AG10803 (cell line): ENCODE data around the gene OTULIN.
A peak's percentile ranks its signal among the peaks of the same experiment; 100 is the strongest.

ENCODE experiments used
- DNase-seq: peaks from one replicate; pipeline ENCODE4 v3.0.0; 2010; ENCODE audit warnings: low read depth
- H3K4me3 ChIP-seq: 2 replicates; pipeline ENCODE4 v1.5.1; 2011; ENCODE audit warnings: mild to moderate bottlenecking, low read length, control low read depth
- CTCF ChIP-seq: conservative IDR thresholded peaks from 2 replicates; pipeline ENCODE4 v1.5.1; 2011; ENCODE audit warnings: mild to moderate bottlenecking, low read length, control low read depth, inconsistent platforms

OTULIN gene

GRCh38 chr5:14700478-14701436 is 36.2 kb downstream of the OTULIN start:
- no peak for DNase-seq

GRCh38 chr5:14701556-14701955 is 37.0 kb downstream of the OTULIN start:
- TF ChIP-seq CTCF, result no peak

More at GRCh38 chr5:14700478-14701436, 36.2 kb downstream of the OTULIN start:
- no peak overlapping the region for H3K4me3 ChIP-seq
- no peak for TF ChIP-seq CTCF

GRCh38 chr5:14702238-14702839 is 37.8 kb downstream of the OTULIN start:
- no peak overlapping the region for H3K4me3 ChIP-seq
- TF ChIP-seq CTCF, result no peak
- DNase-seq, result no peak

More at GRCh38 chr5:14701556-14701955, 37.0 kb downstream of the OTULIN start:
- H3K4me3 ChIP-seq, result no peak overlapping the region
- no peak for DNase-seq

GRCh38 chr5:14705556-14705955 is 41.0 kb downstream of the OTULIN start:
- no peak for DNase-seq
- TF ChIP-seq CTCF, result no peak
- H3K4me3 ChIP-seq, result no peak overlapping the region

DNA sequence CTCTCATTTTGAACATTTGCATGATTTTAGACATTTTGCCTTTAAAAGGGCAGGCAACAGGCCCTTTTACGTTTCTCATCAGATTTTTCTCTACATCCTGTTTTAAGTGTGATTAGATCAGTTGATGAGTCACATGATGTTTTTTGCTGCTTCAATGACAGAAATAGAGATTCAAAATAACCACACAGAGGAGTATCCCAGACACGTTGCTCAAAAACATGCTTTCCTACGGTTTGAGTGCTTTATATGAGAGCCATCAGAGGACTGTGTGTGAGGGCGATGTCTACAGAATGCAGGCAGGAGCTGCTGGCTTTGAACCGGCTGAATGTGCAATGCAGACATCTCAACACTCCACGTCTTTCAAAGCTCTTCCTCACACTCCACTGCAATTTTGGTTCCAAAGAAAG is 42.1 kb downstream of the OTULIN start:
- DNase-seq, result peak; percentile 65
- TF ChIP-seq CTCF, result no peak
- H3K4me3 ChIP-seq, result no peak overlapping the region

- H3K4me3 ChIP-seq, result no peak overlapping the region
- no peak for TF ChIP-seq CTCF
- no peak for DNase-seq
Measured at GRCh38 chr5:14707811-14708390, 43.4 kb downstream of the OTULIN start.
